AML-193 (cell line): Measurements from ENCODE around the gene DIAPH1.

Experiments used
- DNase-seq, 2 experiments: peaks; one replicate each; lab custom pipeline; 2025; lab: John Stamatoyannopoulos, UW

DIAPH1 gene

GRCh38 chr5:141483902-141484301 is 134.9 kb downstream of the DIAPH1 start:
- DNase-seq: no peak

GRCh38 chr5:141479776-141480175 is 139.0 kb downstream of the DIAPH1 start:
- peak; percentile 17 to 22 for DNase-seq

GRCh38 chr5:141478321-141478945 is 140.4 kb downstream of the DIAPH1 start:
- DNase-seq: no peak

- DNase-seq: no peak
These were observed 141.0 kb downstream of the DIAPH1 start for GRCh38 chr5:141477815-141478214.

GRCh38 chr5:141477044-141477575 is 141.7 kb downstream of the DIAPH1 start:
- no peak for DNase-seq

GRCh38 chr5:141476132-141476911 is 142.5 kb downstream of the DIAPH1 start:
- no peak for DNase-seq

GRCh38 chr5:141475625-141476131 is 143.1 kb downstream of the DIAPH1 start, which contains the start of gene PCDHGC3:
TSS of gene PCDHGC3 (plus strand) at chr5:141475966. CDS start at chr5:141476117, 151 bp downstream.
- DNase-seq: no peak

GRCh38 chr5:141465351-141465750 is 153.4 kb downstream of the DIAPH1 start:
- no peak for DNase-seq
